Neural progenitor cell (in vitro differentiated cells): ENCODE measurements around the gene STBD1. TPM values are rescaled to one million over a fixed set of nuclear protein-coding genes. Genes with fewer than 3 reads are reported as not detected.
A peak's percentile ranks its signal among the peaks of the same experiment; 100 is the strongest.

Source experiments
- DNase-seq: peaks from one replicate; pipeline ENCODE4 v3.0.0-alpha.2; 2016; ENCODE audit warnings: low spot score
- H2AFZ ChIP-seq: fragments of 200-600 bp; sonication (generic); replicated peaks from 2 replicates; pipeline ENCODE4 v1.6.1; 2016; ENCODE audit warnings: antibody characterized with exemption
- H3F3A ChIP-seq: fragments of 200-600 bp; sonication (generic); 2 replicates; pipeline ENCODE4 v1.6.1; 2016; ENCODE audit warnings: antibody characterized with exemption, low read depth
- H3K27ac ChIP-seq: fragments of 200-600 bp; sonication (generic); 2 replicates; pipeline ENCODE4 v1.5.1; 2016; ENCODE audit warnings: mild to moderate bottlenecking
- H3K27me3 ChIP-seq: fragments of 200-600 bp; sonication (generic); 2 replicates; pipeline ENCODE4 v1.6.1; 2016; ENCODE audit warnings: mild to moderate bottlenecking, moderate library complexity
- H3K36me3 ChIP-seq: fragments of 200-600 bp; sonication (generic); 2 replicates; pipeline ENCODE4 v1.5.1; 2016
- H3K4me1 ChIP-seq: fragments of 200-600 bp; sonication (generic); 2 replicates; pipeline ENCODE4 v1.6.1; 2016; ENCODE audit warnings: mixed run types
- H3K4me2 ChIP-seq: fragments of 200-600 bp; sonication (generic); 2 replicates; pipeline ENCODE4 v1.6.1; 2016
- H3K4me3 ChIP-seq: fragments of 200-600 bp; sonication (generic); 2 replicates; pipeline ENCODE4 v1.5.1; 2016
- H3K79me2 ChIP-seq: fragments of 200-600 bp; sonication (generic); 2 replicates; pipeline ENCODE4 v1.6.1; 2016; ENCODE audit warnings: low read depth
- H3K9ac ChIP-seq: fragments of 200-600 bp; sonication (generic); 2 replicates; pipeline ENCODE4 v1.6.1; 2016
- H3K9me3 ChIP-seq: fragments of 200-600 bp; sonication (generic); 2 replicates; pipeline ENCODE4 v1.5.1; 2016; ENCODE audit warnings: low read depth
- H4K20me1 ChIP-seq: fragments of 200-600 bp; sonication (generic); 2 replicates; pipeline ENCODE4 v1.6.1; 2016; ENCODE audit warnings: low read depth
- H3K27ac Mint-ChIP-seq: 3 replicates; pipeline ENCODE4 v1.8.0; 2021; ENCODE audit warnings: mixed read lengths
- H3K27me3 Mint-ChIP-seq: 2 replicates; pipeline ENCODE4 v1.8.0; 2022; ENCODE audit warnings: low read depth, mild to moderate bottlenecking, inconsistent platforms, moderate library complexity, mixed read lengths; ENCODE audit not compliant: insufficient read depth
- H3K36me3 Mint-ChIP-seq: 3 replicates; pipeline ENCODE4 v1.8.0; 2021; ENCODE audit warnings: mixed read lengths
- H3K4me1 Mint-ChIP-seq: 3 replicates; pipeline ENCODE4 v1.8.0; 2021; ENCODE audit warnings: mixed read lengths
- H3K4me3 Mint-ChIP-seq: 3 replicates; pipeline ENCODE4 v1.8.0; 2021; ENCODE audit warnings: mild to moderate bottlenecking, moderate library complexity, mixed read lengths
- H3K9me3 Mint-ChIP-seq: 3 replicates; pipeline ENCODE4 v1.8.0; 2020; ENCODE audit warnings: mixed read lengths
- EZH2 ChIP-seq: fragments of 200-600 bp; sonication (generic); IDR thresholded peaks from 2 replicates; pipeline ENCODE4 v1.6.1; 2017; ENCODE audit warnings: antibody characterized with exemption, mild to moderate bottlenecking, moderate library complexity
- EZH2phosphoT487 ChIP-seq: fragments of 200-600 bp; sonication (generic); IDR thresholded peaks from 2 replicates; pipeline ENCODE4 v1.6.1; 2017; ENCODE audit warnings: antibody characterized with exemption
- total RNA-seq: library from RNA; depleted of rRNA; stranded (reverse); fragments of >200 nt; gene quantifications from 2 replicates; pipeline ENCODE4 v1.2.3, GENCODE V29; 2015; ENCODE audit warnings: low replicate concordance
- TF ChIP-seq, protein P1 (sequence below): fragments of 200-600 bp; sonication (generic); IDR thresholded peaks from 2 replicates; pipeline ENCODE4 v1.5.1; 2017; ENCODE audit warnings: antibody characterized with exemption, mild to moderate bottlenecking

Gene STBD1
- 2.5 and 5.4 TPM in 2 replicates for total RNA-seq

DNA sequence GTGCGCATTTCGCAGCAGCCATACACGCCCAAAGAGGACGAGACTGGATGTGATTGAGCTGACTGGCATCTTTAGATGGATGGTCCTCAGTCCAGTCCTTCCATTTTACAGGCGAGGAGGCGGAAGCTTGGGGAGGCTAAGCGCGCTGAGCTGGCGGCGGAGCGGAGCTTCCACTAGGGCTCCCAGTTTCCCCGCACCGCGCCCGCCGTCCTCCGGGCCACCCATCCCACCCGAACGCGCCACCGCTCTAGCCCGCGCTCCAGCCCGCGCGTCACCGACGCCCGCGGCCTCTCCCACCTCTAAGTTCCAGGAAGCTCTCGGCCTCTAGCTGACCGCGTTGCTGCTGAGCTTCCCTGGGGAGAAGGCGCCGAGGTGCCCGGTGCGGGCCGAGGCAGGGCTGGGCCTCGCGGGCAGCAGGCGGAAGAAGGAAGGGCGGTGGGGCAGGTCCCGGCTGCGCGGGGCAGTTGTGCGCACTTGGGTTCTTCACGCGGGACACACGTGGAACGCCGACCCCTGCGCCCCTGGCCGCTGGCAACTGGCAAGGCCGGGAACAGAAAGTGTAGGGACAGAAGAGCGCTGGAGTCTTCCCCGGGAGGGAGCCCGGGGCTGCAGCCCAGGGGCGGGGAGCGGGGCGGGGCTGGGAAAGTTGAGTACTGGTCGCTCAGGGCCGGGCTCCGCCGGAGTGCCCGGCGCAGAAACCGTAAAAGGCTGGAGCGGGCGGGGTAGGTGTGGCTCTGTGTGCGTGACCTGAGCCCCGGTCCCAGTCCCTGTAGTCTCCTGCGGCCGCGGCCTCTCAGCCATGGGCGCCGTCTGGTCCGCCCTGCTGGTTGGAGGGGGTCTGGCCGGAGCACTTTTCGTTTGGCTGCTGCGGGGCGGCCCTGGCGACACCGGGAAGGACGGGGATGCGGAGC is at the start of gene STBD1:
Gene STBD1, plus strand, starts transcription at position 763 of the 911 bp plus-strand sequence. Its CDS starts 37 bp downstream, at position 800.
- Histone ChIP-seq H3K79me2 (no peaks in the 10 kb centered on the region), H3K27ac (no peak within 1 kb of the TSS), H3K36me3 (no peaks in the 10 kb centered on the region), H3K4me1 (no peaks in the 10 kb centered on the region), H3K9ac (no peak within 1 kb of the TSS), H3K4me2 (peak within 1 kb of the TSS; percentile 96), H4K20me1 (no peaks in the 10 kb centered on the region), H3K9me3 (no peaks in the 10 kb centered on the region), H3K4me3 (peak within 1 kb of the TSS; percentile 76), H3K27me3 (peaks cover 20% of the 10 kb centered on the region), H3F3A (peaks cover 10% of the 10 kb centered on the region), H2AFZ (peak within 1 kb of the TSS; percentile 91)
- peaks cover 6% of the 10 kb centered on the region for H3K4me1 Mint-ChIP-seq
- peaks cover 9% of the 10 kb centered on the region for H3K27me3 Mint-ChIP-seq
- peak; percentile 90 for DNase-seq
- peaks cover 6% of the 10 kb centered on the region for H3K36me3 Mint-ChIP-seq
- peak within 1 kb of the TSS; percentile 89 for H3K4me3 Mint-ChIP-seq
- TF ChIP-seq, protein P1, sequence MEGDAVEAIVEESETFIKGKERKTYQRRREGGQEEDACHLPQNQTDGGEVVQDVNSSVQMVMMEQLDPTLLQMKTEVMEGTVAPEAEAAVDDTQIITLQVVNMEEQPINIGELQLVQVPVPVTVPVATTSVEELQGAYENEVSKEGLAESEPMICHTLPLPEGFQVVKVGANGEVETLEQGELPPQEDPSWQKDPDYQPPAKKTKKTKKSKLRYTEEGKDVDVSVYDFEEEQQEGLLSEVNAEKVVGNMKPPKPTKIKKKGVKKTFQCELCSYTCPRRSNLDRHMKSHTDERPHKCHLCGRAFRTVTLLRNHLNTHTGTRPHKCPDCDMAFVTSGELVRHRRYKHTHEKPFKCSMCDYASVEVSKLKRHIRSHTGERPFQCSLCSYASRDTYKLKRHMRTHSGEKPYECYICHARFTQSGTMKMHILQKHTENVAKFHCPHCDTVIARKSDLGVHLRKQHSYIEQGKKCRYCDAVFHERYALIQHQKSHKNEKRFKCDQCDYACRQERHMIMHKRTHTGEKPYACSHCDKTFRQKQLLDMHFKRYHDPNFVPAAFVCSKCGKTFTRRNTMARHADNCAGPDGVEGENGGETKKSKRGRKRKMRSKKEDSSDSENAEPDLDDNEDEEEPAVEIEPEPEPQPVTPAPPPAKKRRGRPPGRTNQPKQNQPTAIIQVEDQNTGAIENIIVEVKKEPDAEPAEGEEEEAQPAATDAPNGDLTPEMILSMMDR = peak; percentile 13
- TF ChIP-seq EZH2phosphoT487 (peak; percentile 54), EZH2 (peak; percentile 5)
- no peaks in the 10 kb centered on the region for H3K9me3 Mint-ChIP-seq
- H3K27ac Mint-ChIP-seq = no peak within 1 kb of the TSS

GRCh38 chr4:76256968-76257367 is 49.6 kb upstream of the STBD1 start:
- Histone ChIP-seq H3K9ac (no peak overlapping the region), H4K20me1 (no peaks in the 10 kb centered on the region), H3K27ac (no peak overlapping the region), H3K9me3 (no peaks in the 10 kb centered on the region), H3F3A (no peaks in the 10 kb centered on the region), H3K4me1 (no peaks in the 10 kb centered on the region), H3K4me2 (no peak overlapping the region), H3K4me3 (no peak overlapping the region), H2AFZ (no peak overlapping the region), H3K36me3 (no peaks in the 10 kb centered on the region), H3K27me3 (peaks cover 15% of the 10 kb centered on the region), H3K79me2 (no peaks in the 10 kb centered on the region)
- TF ChIP-seq EZH2 (no peak), EZH2phosphoT487 (no peak)
- TF ChIP-seq, protein P1 = no peak
- Mint-ChIP-seq H3K4me1 (peaks cover 5% of the 10 kb centered on the region), H3K9me3 (peaks cover 2% of the 10 kb centered on the region), H3K27me3 (peaks cover 5% of the 10 kb centered on the region), H3K27ac (no peak overlapping the region), H3K4me3 (no peak overlapping the region), H3K36me3 (peaks cover 4% of the 10 kb centered on the region)
- no peak for DNase-seq

- H4K20me1 ChIP-seq = no peaks in the 10 kb centered on the region
- Mint-ChIP-seq H3K9me3 (peaks cover 2% of the 10 kb centered on the region), H3K4me1 (no peaks in the 10 kb centered on the region), H3K36me3 (peaks cover 4% of the 10 kb centered on the region), H3K27ac (no peak overlapping the region), H3K4me3 (no peak overlapping the region), H3K27me3 (peaks cover 5% of the 10 kb centered on the region)
- no peak for DNase-seq
- H3K9ac ChIP-seq = no peak overlapping the region
- TF ChIP-seq EZH2 (no peak), EZH2phosphoT487 (no peak)
- TF ChIP-seq, protein P1 = no peak
- no peak overlapping the region for H2AFZ ChIP-seq
- H3K27me3 ChIP-seq = peaks cover 6% of the 10 kb centered on the region
- H3K27ac ChIP-seq = no peak overlapping the region
- H3F3A ChIP-seq = no peaks in the 10 kb centered on the region
- no peaks in the 10 kb centered on the region for H3K36me3 ChIP-seq
- no peaks in the 10 kb centered on the region for H3K79me2 ChIP-seq
- H3K4me1 ChIP-seq = no peaks in the 10 kb centered on the region
- H3K4me3 ChIP-seq = no peak overlapping the region
- H3K4me2 ChIP-seq = no peak overlapping the region
- no peaks in the 10 kb centered on the region for H3K9me3 ChIP-seq
These were observed 48.7 kb upstream of the STBD1 start for GRCh38 chr4:76257824-76258223.
